ENCODE measurements around the gene FZD10.

FZD10 gene

DNA sequence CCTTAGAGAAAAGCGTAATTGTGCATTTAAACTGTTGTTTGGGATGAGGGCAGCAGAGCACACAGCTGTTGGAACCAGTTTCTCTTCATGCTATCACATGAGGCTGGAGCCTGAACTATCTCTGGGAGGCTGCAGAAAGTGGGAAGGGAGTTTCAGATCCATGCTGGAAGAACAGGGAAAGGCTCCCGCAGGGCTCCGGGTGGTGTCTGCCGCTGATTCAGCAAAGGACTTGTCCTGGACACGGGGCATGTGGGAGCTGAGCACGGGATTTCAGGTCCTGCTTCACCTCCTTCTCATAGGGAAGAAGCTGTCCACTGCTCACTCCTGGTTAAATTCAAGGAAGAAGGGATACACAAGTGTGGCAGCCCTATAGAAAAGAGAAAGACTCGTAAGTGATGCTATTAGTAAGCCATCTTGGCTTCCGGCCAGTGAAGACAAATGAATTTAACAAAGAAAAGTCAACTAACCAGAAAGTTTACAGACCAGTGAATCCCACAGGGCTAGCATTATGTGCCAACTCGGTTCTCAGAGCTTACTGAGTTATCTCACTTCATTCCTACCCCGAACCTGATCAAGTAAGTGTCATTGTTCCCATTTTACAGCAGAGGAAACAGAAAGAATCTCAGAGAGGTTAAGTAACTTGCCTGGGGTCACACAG lies 6.7 kb upstream of the FZD10 start:
- DNase-seq, result no peak

DNA sequence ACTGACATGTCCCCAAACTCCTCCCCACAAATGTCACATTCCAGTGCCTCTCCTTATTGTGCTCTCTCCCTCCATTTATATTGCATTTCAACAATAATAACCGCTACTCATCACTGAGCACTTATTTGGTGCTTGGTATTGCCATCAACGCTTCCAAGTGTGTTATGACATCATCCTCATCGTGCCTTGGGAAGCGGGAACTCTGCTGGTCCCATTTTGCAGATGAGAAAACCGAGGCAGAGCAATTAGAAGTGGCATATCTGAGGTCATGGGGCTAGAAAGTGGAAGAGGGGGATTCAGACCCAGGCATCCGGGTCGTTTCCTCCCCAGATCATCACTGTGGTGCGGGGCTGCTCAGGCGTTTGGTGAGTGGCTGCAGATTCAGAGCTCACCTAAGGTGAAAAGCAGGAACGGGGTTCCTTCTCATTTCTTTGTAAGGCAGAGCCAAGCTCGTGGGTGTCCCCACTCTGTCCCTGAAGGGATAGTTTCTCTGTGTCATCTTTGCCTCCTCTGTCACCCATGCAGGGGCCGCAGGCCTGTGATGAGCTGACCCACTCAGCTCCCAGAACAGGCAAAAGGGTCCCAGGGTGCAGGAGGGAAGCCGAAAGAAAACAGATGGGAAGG lies 5.5 kb upstream of the FZD10 start:
- DNase-seq, result no peak

- no peak for DNase-seq
Measured at GRCh38 chr12:130157998-130158753, 4.1 kb upstream of the FZD10 start.

GRCh38 chr12:130158754-130159059 lies 3.6 kb upstream of the FZD10 start:
- no peak for DNase-seq

- DNase-seq, result no peak
Measured at GRCh38 chr12:130160306-130160705, 2.0 kb upstream of the FZD10 start.

DNA sequence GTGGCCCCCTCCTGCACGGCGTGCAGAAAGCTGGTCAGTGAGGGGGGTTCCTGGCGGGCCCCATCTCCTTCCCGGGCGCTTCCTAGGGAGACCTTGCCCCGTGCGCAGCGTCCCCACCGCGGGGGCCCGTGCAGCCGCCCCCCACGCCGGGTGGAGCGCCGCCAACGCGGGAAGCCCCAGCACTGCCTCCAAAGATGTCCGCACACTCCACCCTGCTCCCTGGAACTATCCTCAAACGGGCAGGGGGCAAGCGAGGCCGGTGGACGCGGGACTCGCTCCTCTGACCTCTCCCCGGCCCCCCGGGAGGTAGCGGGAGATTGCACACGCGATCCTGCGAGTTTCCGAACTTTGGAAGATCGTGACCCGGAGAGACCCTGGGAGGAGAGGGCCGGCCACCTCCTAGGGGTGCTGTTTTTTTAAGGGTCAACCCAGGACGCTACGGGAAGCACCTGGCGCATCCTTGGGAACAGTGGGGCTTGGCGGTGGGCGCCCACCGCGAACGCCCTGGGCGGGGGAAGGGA lies 1.5 kb upstream of the FZD10 start:
- no peak for DNase-seq

- DNase-seq, result no peak
Measured at GRCh38 chr12:130161261-130162243, 712 bp upstream of the FZD10 start.

DNA sequence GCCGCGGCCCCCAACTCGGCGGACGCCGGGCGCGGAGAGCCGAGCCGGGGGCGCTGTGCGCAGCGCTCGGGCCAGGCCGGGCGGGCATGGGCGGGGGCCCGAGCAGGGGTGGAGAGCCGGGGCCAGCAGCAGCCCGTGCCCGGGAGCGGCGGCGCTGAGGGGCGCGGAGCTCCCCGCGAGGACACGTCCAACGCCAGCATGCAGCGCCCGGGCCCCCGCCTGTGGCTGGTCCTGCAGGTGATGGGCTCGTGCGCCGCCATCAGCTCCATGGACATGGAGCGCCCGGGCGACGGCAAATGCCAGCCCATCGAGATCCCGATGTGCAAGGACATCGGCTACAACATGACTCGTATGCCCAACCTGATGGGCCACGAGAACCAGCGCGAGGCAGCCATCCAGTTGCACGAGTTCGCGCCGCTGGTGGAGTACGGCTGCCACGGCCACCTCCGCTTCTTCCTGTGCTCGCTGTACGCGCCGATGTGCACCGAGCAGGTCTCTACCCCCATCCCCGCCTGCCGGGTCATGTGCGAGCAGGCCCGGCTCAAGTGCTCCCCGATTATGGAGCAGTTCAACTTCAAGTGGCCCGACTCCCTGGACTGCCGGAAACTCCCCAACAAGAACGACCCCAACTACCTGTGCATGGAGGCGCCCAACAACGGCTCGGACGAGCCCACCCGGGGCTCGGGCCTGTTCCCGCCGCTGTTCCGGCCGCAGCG lies 639 bp downstream of the FZD10 start:
- no peak for DNase-seq

DNA sequence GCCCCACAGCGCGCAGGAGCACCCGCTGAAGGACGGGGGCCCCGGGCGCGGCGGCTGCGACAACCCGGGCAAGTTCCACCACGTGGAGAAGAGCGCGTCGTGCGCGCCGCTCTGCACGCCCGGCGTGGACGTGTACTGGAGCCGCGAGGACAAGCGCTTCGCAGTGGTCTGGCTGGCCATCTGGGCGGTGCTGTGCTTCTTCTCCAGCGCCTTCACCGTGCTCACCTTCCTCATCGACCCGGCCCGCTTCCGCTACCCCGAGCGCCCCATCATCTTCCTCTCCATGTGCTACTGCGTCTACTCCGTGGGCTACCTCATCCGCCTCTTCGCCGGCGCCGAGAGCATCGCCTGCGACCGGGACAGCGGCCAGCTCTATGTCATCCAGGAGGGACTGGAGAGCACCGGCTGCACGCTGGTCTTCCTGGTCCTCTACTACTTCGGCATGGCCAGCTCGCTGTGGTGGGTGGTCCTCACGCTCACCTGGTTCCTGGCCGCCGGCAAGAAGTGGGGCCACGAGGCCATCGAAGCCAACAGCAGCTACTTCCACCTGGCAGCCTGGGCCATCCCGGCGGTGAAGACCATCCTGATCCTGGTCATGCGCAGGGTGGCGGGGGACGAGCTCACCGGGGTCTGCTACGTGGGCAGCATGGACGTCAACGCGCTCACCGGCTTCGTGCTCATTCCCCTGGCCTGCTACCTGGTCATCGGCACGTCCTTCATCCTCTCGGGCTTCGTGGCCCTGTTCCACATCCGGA lies 1.4 kb downstream of the FZD10 start:
- DNase-seq, result no peak

- no peak for DNase-seq
Measured at GRCh38 chr12:130164216-130164542, 1.9 kb downstream of the FZD10 start.

DNA sequence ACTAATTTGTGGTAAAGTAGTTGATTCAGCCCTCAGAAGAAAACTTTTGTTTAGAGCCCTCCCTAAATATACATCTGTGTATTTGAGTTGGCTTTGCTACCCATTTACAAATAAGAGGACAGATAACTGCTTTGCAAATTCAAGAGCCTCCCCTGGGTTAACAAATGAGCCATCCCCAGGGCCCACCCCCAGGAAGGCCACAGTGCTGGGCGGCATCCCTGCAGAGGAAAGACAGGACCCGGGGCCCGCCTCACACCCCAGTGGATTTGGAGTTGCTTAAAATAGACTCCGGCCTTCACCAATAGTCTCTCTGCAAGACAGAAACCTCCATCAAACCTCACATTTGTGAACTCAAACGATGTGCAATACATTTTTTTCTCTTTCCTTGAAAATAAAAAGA lies 2.7 kb downstream of the FZD10 start:
- no peak for DNase-seq

DNA sequence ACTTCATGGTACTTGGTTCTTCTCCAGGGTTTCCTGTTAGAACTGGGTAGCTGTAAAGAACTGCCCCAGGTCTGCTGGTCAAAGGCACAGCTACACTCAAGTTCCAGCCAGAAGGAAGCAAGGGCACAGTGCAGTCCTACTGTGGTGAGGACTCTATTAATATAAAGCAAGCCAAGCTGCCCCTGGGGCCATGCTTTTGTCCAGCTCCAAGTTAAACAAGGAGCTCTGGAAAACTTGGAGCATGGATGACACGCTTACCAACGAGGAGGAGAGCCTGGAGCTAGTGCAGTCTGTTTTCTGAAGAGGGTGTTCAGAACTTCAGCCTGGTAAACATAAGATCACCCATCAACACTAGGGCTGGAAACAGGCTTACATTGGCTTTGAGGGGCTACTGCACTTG lies 4.0 kb downstream of the FZD10 start:
- DNase-seq, result no peak

- DNase-seq, result no peak
Measured at GRCh38 chr12:130167537-130167936, 5.3 kb downstream of the FZD10 start.

GRCh38 chr12:130169256-130169655 lies 7.0 kb downstream of the FZD10 start:
- no peak for DNase-seq

- DNase-seq, result no peak
Measured at GRCh38 chr12:130169924-130170323, 7.7 kb downstream of the FZD10 start.

DNA sequence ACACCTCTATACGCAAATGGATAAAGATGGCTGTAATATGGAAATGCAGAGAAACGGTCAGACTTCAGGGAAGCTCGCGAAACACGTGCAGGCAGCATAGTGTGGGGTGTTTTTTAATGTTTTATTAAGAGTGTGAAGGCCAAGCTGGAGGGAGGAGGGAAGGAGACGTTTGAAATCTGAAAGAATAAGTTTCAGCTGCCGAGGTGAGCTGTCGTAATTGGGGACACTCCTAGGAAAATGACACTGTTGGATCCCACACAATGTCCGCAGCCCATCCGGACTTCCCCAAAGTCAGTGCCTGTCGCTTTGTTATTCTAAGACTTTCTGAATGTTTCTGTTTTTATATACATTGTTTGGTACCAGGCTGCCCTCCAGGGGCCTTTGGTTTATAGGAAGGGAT lies 8.3 kb downstream of the FZD10 start:
- DNase-seq, result no peak

- no peak for DNase-seq
Measured at GRCh38 chr12:130177635-130178242, 15.5 kb downstream of the FZD10 start.

GRCh38 chr12:130178282-130178681 lies 16.0 kb downstream of the FZD10 start:
- no peak for DNase-seq

GRCh38 chr12:130179191-130179590 lies 16.9 kb downstream of the FZD10 start:
- no peak for DNase-seq

DNA sequence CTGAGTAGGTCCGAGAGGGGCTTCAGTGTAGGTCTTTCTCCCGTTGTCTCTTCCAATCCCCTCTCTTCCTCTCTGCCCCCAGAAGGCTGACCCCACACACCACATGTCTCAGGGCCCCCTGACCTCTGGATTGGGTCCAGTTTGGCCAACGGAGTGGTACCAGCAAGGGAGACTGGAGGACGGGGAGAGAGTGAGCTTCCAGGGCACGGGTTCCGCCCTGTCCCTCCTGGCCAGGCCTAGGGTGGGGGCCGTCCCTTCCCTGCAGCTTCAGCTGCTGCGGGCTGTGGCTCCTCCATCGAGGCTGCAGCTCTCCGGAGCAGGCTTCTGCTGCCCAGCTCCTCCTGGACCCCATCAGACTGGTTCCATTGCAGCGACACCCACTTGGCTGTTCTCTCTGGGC lies 17.4 kb downstream of the FZD10 start:
- no peak for DNase-seq

DNA sequence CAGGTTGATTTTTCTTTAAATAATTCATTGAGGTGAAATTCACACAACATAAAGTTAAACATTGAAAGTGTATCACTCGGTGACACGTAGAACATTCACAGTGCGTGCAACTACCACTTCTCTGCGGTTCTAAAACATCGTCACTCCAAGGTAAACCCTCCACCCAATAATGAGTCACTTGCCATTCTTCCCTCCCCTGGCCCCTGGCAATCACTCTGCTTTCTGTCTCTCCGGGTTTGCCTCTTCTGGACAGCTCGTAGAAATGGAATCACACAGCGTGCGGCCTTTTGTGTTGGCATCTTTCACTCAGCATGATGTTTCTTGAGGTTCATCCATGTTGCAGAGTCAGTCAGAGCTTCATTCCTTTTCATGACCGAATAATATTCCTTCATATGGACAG lies 18.9 kb downstream of the FZD10 start:
- no peak for DNase-seq
